Suprapubic skin (tissue), 4 donors: ENCODE measurements around the gene CALD1.

Experiments
- CTCF ChIP-seq, 2 donors: fragments of 200-600 bp in 1 of 2; fragments of 450-650 bp in 1 of 2; sonication (generic) in 1 of 2; IDR thresholded peaks; one replicate each; pipeline ENCODE4 v1.5.1; 2016 to 2019; ENCODE audit warnings: antibody characterized with exemption in 2 of 2, mild to moderate bottlenecking in 1 of 2, moderate library complexity in 1 of 2
- EP300 ChIP-seq: sonication (generic); formaldehyde crosslinking; IDR thresholded peaks from one replicate; pipeline ENCODE4 v1.6.1; 2017; ENCODE audit warnings: antibody characterized with exemption
- POLR2A ChIP-seq, 2 donors: fragments of 450-650 bp; IDR thresholded peaks; one replicate each; pipeline ENCODE4 v1.6.1; 2017; ENCODE audit warnings: antibody characterized with exemption in 2 of 2, mild to moderate bottlenecking in 2 of 2, moderate library complexity in 2 of 2
- POLR2AphosphoS5 ChIP-seq, 3 donors: sonication (generic); formaldehyde crosslinking; IDR thresholded peaks; one replicate each; pipeline ENCODE4 v1.6.1; 2017; ENCODE audit warnings: antibody characterized with exemption in 3 of 3

DNA sequence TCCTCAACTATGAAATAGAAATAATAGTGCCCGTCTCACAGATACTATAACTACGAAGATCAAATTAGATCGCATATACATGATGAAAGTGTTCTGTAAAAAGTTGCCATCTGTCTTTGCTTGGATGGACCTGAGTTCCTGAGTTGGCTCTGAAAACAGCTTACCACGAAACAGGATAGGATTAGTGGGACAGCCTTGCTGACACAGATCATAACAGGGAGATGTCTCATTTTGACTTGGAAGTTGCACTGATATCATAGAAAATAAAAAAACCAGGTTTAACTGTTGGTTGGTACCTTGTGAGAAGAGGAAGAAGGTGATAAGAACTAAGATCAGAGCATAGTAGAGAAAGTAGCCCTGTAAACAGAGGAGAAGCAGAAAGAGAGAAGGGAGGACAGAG lies 127.6 kb downstream of the CALD1 start:
- no peak for TF ChIP-seq CTCF (IDR thresholded peaks at IDR 0.05)
- TF ChIP-seq EP300 = no peak
- TF ChIP-seq POLR2AphosphoS5 (IDR thresholded peaks at IDR 0.05) = no peak
- TF ChIP-seq POLR2A (IDR thresholded peaks at IDR 0.05) = no peak
